Endothelial cell of umbilical vein (primary cell): Measurements from ENCODE around the gene HRK. TPM values are rescaled to one million over a fixed set of nuclear protein-coding genes. Genes with fewer than 3 reads are reported as not detected.

ENCODE experiments used
- BruUV-seq: library from RNA; stranded (reverse); fragments of 400-500 nt; replicated peaks from 2 replicates; lab custom pipeline; 2021; lab: Mats Ljungman, UMichigan
- CTCF ChIA-PET: fragments of 300-600, 350-600 bp; sonication (Branson Sonifier 250); formaldehyde crosslinking; loops from one replicate; lab custom pipeline; 2021; ENCODE audit warnings: antibody characterized with exemption, inconsistent platforms; lab: Charles Lee
- POLR2A ChIA-PET: fragments of 300-600, 350-600 bp; sonication (Branson Sonifier 250); formaldehyde crosslinking; loops from one replicate; lab custom pipeline; 2021; ENCODE audit warnings: antibody characterized with exemption, inconsistent platforms; lab: Charles Lee
- DNase-seq: peaks from one replicate; pipeline ENCODE4 v3.0.0-alpha.2; 2011; ENCODE audit warnings: low read depth, low spot score
- FAIRE-seq: peaks from 2 replicates; lab custom pipeline; 2011; peaks lifted over from hg19 to GRCh38; lab: Jason Lieb, UNC
- H2AFZ ChIP-seq: 2 replicates; pipeline ENCODE4 v1.6.0; 2012; ENCODE audit warnings: low read depth, low read length, control low read depth, inconsistent platforms
- H3K27ac ChIP-seq: 2 replicates; pipeline ENCODE4 v1.5.1; 2011; ENCODE audit warnings: low read depth, mild to moderate bottlenecking, control low read depth, low read length, moderate library complexity; ENCODE audit not compliant: insufficient read depth
- H3K27me3 ChIP-seq, 2 experiments: 2 replicates each; pipeline versions ENCODE4 v1.6.0 to v1.6.1; 2011; ENCODE audit warnings: low read length in 2 of 2, mixed read lengths in 1 of 2; ENCODE audit not compliant: control insufficient read depth in 2 of 2, insufficient read depth in 2 of 2
- H3K36me3 ChIP-seq, 2 experiments: 2 replicates in 1 of 2; 3 replicates in 1 of 2; pipeline ENCODE4 v1.5.1; 2011; ENCODE audit warnings: low read length in 2 of 2, mild to moderate bottlenecking in 1 of 2, moderate library complexity in 1 of 2; ENCODE audit not compliant: control insufficient read depth in 2 of 2, insufficient read depth in 2 of 2; ENCODE audit errors: extremely low read depth in 1 of 2
- H3K4me1 ChIP-seq: 3 replicates; pipeline ENCODE4 v1.5.1; 2011; ENCODE audit warnings: mild to moderate bottlenecking, low read length; ENCODE audit not compliant: control insufficient read depth, insufficient read depth; ENCODE audit errors: extremely low read depth
- H3K4me2 ChIP-seq: 2 replicates; pipeline ENCODE4 v1.6.1; 2011; ENCODE audit warnings: low read length, control low read depth, mixed read lengths; ENCODE audit not compliant: insufficient read depth
- H3K4me3 ChIP-seq, 3 experiments: fragments of 200-600 bp in 1 of 3; sonication (generic), shearing (Covaris generic) in 1 of 3; replicated peaks in 1 of 3; 2 replicates each; pipeline ENCODE4 v1.5.1; 2011 to 2016; ENCODE audit warnings: control low read depth in 3 of 3, low read length in 3 of 3, mild to moderate bottlenecking in 2 of 3, inconsistent platforms in 1 of 3, low read depth in 1 of 3, moderate library complexity in 1 of 3; ENCODE audit not compliant: insufficient read depth in 1 of 3
- H3K79me2 ChIP-seq: 2 replicates; pipeline ENCODE4 v1.6.0; 2012; ENCODE audit warnings: low read length, inconsistent platforms; ENCODE audit not compliant: control insufficient read depth, insufficient read depth
- H3K9ac ChIP-seq: replicated peaks from 2 replicates; pipeline ENCODE3; 2011; ENCODE audit warnings: low read length, control low read depth; ENCODE audit not compliant: insufficient read depth; ENCODE audit errors: extremely low read depth
- H3K9me1 ChIP-seq: replicated peaks from 3 replicates; pipeline ENCODE4 v1.6.0; 2011; ENCODE audit warnings: mild to moderate bottlenecking, low read length; ENCODE audit not compliant: control insufficient read depth, insufficient read depth; ENCODE audit errors: extremely low read depth
- H3K9me3 ChIP-seq: replicated peaks from 2 replicates; pipeline ENCODE4 v1.5.1; 2012; ENCODE audit warnings: low read length, inconsistent platforms; ENCODE audit not compliant: control insufficient read depth, insufficient read depth
- H4K20me1 ChIP-seq: replicated peaks from 2 replicates; pipeline ENCODE3; 2011; ENCODE audit warnings: mild to moderate bottlenecking, low read length; ENCODE audit not compliant: control insufficient read depth, insufficient read depth; ENCODE audit errors: extremely low read depth
- EZH2 ChIP-seq: IDR thresholded peaks from 2 replicates; pipeline ENCODE4 v1.6.1; 2012; ENCODE audit warnings: borderline replicate concordance, low read depth, mild to moderate bottlenecking, moderate library complexity, low read length, inconsistent platforms; ENCODE audit not compliant: severe bottlenecking
- FOS ChIP-seq: IDR thresholded peaks from 2 replicates; pipeline ENCODE4 v1.6.1; 2011; ENCODE audit warnings: mild to moderate bottlenecking, low read length, moderate library complexity, borderline replicate concordance; ENCODE audit not compliant: insufficient read depth
- JUN ChIP-seq: IDR thresholded peaks from 2 replicates; pipeline ENCODE4 v1.6.1; 2011; ENCODE audit warnings: borderline replicate concordance, low read depth; ENCODE audit not compliant: insufficient read length, insufficient read depth
- MAX ChIP-seq: IDR thresholded peaks from 2 replicates; pipeline ENCODE4 v1.6.1; 2011; ENCODE audit not compliant: insufficient read depth, insufficient read length
- MYC ChIP-seq: IDR thresholded peaks from one replicate; pipeline ENCODE4 v1.6.1; 2011; ENCODE audit warnings: mild to moderate bottlenecking, low read depth, low read length
- POLR2AphosphoS5 ChIP-seq: IDR thresholded peaks from 2 replicates; pipeline ENCODE4 v1.6.1; 2012; ENCODE audit warnings: low read depth, mild to moderate bottlenecking, control low read depth, low read length, moderate library complexity; ENCODE audit not compliant: insufficient read depth
- dilution Hi-C: fragments of 300-500 bp; cut with MboI; formaldehyde crosslinking; loops from one replicate; pipeline ENCODE4 v1.15.0; 2019; ENCODE audit warnings: low sequenced_read_pairs; ENCODE audit not compliant: extremely low pct_ligation_motif_present
- intact Hi-C: fragments of 100-400 bp; cut with micrococcal nuclease; formaldehyde crosslinking; loops from one replicate; pipeline ENCODE4 v1.10.0; 2022
- polyA plus RNA-seq, 4 experiments: library from polyadenylated mRNA; depleted of rRNA in 3 of 4; stranded (reverse) in 3 of 4; unstranded in 1 of 4; fragments of >200 nt; gene quantifications; 2 replicates each; pipeline versions ENCODE4 v1.2.1 to v1.2.3, GENCODE V29; 2011 to 2012; ENCODE audit warnings: missing spikeins in 1 of 4
- total RNA-seq: library from RNA; stranded (reverse); gene quantifications from 2 replicates; pipeline ENCODE4 v1.2.3, GENCODE V29; 2021
- TF ChIP-seq, protein P1 (sequence below), 2 donors: IDR thresholded peaks; 1 replicate in 1 of 2; 2 replicates in 1 of 2; pipeline ENCODE4 v1.5.1; 2011; ENCODE audit warnings: low read length in 2 of 2, mild to moderate bottlenecking in 2 of 2, moderate library complexity in 2 of 2, control low read depth in 1 of 2, inconsistent platforms in 1 of 2, low read depth in 1 of 2; ENCODE audit not compliant: insufficient read depth in 1 of 2; ENCODE audit errors: extremely low read depth in 1 of 2

The HRK gene
- total and polyA plus RNA-seq, 2 donors (not counting 3 experiments of a cell fraction or from before 2014, with no cell fraction given) = not detected

DNA sequence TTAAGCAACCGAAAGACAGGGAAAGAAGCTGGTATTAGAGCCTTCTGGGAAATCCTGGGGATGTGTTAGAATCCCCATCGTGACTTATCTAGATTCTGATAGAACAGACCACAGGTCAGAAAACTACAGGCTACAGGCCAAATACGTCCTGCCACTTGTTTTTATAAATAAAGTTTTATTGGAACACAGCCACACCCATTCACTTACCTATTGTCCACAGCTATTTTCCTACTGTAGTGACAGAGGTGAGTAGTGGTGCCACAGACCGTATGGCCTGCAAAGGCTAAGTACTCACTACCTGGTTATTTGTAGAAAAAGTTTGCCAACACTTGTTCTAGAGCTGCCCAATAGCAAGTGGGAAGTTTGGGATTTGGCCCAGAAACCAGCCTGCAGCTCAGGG lies 53.8 kb downstream of the HRK start:
- POLR2A ChIA-PET = no interaction called here
- Histone ChIP-seq H3K4me1 (no peaks in the 10 kb centered on the region), H2AFZ (no peak overlapping the region), H3K36me3 (no peaks in the 10 kb centered on the region), H3K9me3 (no peaks in the 10 kb centered on the region), H3K9me1 (no peaks in the 10 kb centered on the region), H3K9ac (no peak overlapping the region), H3K27ac (no peak overlapping the region), H3K4me3 (no peak overlapping the region), H3K27me3 (no peaks in the 10 kb centered on the region), H3K79me2 (no peaks in the 10 kb centered on the region), H4K20me1 (no peaks in the 10 kb centered on the region), H3K4me2 (no peak overlapping the region)
- DNase-seq = no peak
- no peak for FAIRE-seq
- dilution Hi-C loops (no loop called here), intact Hi-C loops (no loop called here)
- TF ChIP-seq POLR2AphosphoS5 (no peak), JUN (no peak), FOS (no peak), MYC (no peak)
- TF ChIP-seq, protein P1, sequence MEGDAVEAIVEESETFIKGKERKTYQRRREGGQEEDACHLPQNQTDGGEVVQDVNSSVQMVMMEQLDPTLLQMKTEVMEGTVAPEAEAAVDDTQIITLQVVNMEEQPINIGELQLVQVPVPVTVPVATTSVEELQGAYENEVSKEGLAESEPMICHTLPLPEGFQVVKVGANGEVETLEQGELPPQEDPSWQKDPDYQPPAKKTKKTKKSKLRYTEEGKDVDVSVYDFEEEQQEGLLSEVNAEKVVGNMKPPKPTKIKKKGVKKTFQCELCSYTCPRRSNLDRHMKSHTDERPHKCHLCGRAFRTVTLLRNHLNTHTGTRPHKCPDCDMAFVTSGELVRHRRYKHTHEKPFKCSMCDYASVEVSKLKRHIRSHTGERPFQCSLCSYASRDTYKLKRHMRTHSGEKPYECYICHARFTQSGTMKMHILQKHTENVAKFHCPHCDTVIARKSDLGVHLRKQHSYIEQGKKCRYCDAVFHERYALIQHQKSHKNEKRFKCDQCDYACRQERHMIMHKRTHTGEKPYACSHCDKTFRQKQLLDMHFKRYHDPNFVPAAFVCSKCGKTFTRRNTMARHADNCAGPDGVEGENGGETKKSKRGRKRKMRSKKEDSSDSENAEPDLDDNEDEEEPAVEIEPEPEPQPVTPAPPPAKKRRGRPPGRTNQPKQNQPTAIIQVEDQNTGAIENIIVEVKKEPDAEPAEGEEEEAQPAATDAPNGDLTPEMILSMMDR (IDR thresholded peaks at IDR 0.05; ENCODE audit: extremely low read depth in 1 of 2, insufficient read depth in 1 of 2, low read depth in 1 of 2, low read length in 2 of 2) = no peak
- BruUV-seq = no TSS peak
- CTCF ChIA-PET = no interaction called here

DNA sequence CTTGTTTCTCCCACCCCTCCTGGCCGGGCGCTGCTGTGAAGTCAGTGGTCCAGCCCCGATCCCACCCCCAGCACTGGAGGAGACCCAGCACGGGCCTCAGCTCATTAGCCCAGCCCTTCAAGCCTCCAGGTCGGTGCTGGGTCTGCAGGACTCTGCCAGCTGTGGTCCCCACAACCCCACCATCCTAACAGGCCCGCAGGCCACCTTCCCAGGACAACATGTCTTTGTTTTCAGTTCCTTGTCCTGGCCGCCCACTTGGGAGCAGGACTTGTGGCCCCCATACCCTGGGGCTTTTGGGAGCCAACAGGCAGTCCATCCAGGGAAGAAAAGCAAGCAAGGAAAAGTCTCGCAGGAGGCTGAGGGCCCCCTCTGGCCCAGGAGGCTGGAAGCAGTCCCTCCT lies 60.0 kb downstream of the HRK start:
- Histone ChIP-seq H3K9me3 (no peaks in the 10 kb centered on the region), H2AFZ (no peak overlapping the region), H3K4me1 (peaks cover 13% of the 10 kb centered on the region), H4K20me1 (no peaks in the 10 kb centered on the region), H3K79me2 (no peaks in the 10 kb centered on the region), H3K36me3 (no peaks in the 10 kb centered on the region), H3K9me1 (no peaks in the 10 kb centered on the region), H3K4me2 (no peak overlapping the region), H3K9ac (no peak overlapping the region), H3K27ac (no peak overlapping the region), H3K4me3 (no peak overlapping the region), H3K27me3 (peaks cover 0 to 1% of the 10 kb centered on the region in 2 experiments)
- BruUV-seq = no TSS peak
- dilution Hi-C loops = no loop called here
- DNase-seq = no peak
- POLR2A ChIA-PET = no interaction called here
- TF ChIP-seq, protein P1 (IDR thresholded peaks at IDR 0.05; ENCODE audit: extremely low read depth in 1 of 2, insufficient read depth in 1 of 2, low read depth in 1 of 2, low read length in 2 of 2) = no peak
- TF ChIP-seq MAX (no peak), JUN (no peak), EZH2 (no peak)
- intact Hi-C loops = no loop called here
- no peak for FAIRE-seq
- CTCF ChIA-PET = interaction anchor here (0.7 kb wide), 1 partner anchor 15 kb away, joined by 5 read pairs; no protein-coding TSS in a partner anchor
